Dendritic cell treated with granulocyte-macrophage colony-stimulating factor and Interleukin-4, amounts not matched to agents 40 ng/mL and 50 ng/mL, for 4 days (primary cell): ENCODE results near the gene GTPBP4.
A peak's percentile ranks its signal among the peaks of the same experiment; 100 is the strongest.
"Not testable (repeated sequence)": the region's sequence is repeated elsewhere in the genome, so short reads cannot be mapped to it uniquely, and the experiment has no call there.

ENCODE experiments used
- H3K27ac Mint-ChIP-seq: one replicate; pipeline ENCODE4 v1.8.0; 2022; ENCODE audit warnings: mild to moderate bottlenecking, mixed read lengths
- H3K27me3 Mint-ChIP-seq: one replicate; pipeline ENCODE4 v1.8.0; 2022; ENCODE audit warnings: mild to moderate bottlenecking, mixed read lengths
- H3K36me3 Mint-ChIP-seq: one replicate; pipeline ENCODE4 v1.8.0; 2022; ENCODE audit warnings: low read depth, mixed read lengths
- H3K4me1 Mint-ChIP-seq: one replicate; pipeline ENCODE4 v1.8.0; 2022; ENCODE audit warnings: low read depth, mixed read lengths
- H3K4me3 Mint-ChIP-seq: one replicate; pipeline ENCODE4 v1.8.0; 2022; ENCODE audit warnings: mild to moderate bottlenecking, moderate library complexity, mixed read lengths
- H3K9me3 Mint-ChIP-seq: one replicate; pipeline ENCODE4 v1.8.0; 2022; ENCODE audit warnings: mixed read lengths
- intact Hi-C: fragments of 100-400 bp; cut with micrococcal nuclease; formaldehyde crosslinking; loops from one replicate; pipeline ENCODE4 v1.15.0; 2022

GTPBP4 gene

GRCh38 chr10:1035201-1035600, 47.0 kb downstream of the GTPBP4 start:
- Mint-ChIP-seq H3K9me3 (no peaks in the 10 kb centered on the region), H3K4me3 (no peak overlapping the region), H3K27me3 (no peaks in the 10 kb centered on the region), H3K4me1 (no peaks in the 10 kb centered on the region), H3K36me3 (peaks cover 29% of the 10 kb centered on the region), H3K27ac (no peak overlapping the region)
- intact Hi-C loops: no loop called here

GRCh38 chr10:1036341-1036791, 48.1 kb downstream of the GTPBP4 start:
- no peak overlapping the region for H3K27ac Mint-ChIP-seq
- H3K4me1 Mint-ChIP-seq: no peaks in the 10 kb centered on the region
- no peaks in the 10 kb centered on the region for H3K9me3 Mint-ChIP-seq
- intact Hi-C loops: no loop called here
- H3K27me3 Mint-ChIP-seq: no peaks in the 10 kb centered on the region
- H3K36me3 Mint-ChIP-seq: peaks cover 41% of the 10 kb centered on the region
- no peak overlapping the region for H3K4me3 Mint-ChIP-seq

- no peaks in the 10 kb centered on the region for H3K4me1 Mint-ChIP-seq
- peaks cover 48% of the 10 kb centered on the region for H3K36me3 Mint-ChIP-seq
- H3K4me3 Mint-ChIP-seq: no peak overlapping the region
- no peaks in the 10 kb centered on the region for H3K9me3 Mint-ChIP-seq
- H3K27ac Mint-ChIP-seq: no peak overlapping the region
- intact Hi-C loops: no loop called here
- no peaks in the 10 kb centered on the region for H3K27me3 Mint-ChIP-seq
These were observed 48.9 kb downstream of the GTPBP4 start for GRCh38 chr10:1037098-1037497.

- H3K4me1 Mint-ChIP-seq, H3K4me3 Mint-ChIP-seq: not testable (repeated sequence)
- peaks cover 61% of the 10 kb centered on the region for H3K36me3 Mint-ChIP-seq
These were observed 50.5 kb downstream of the GTPBP4 start for GRCh38 chr10:1038769-1039168.

GRCh38 chr10:1040133-1040532, 51.9 kb downstream of the GTPBP4 start:
- Mint-ChIP-seq H3K4me1 (peaks cover 21% of the 10 kb centered on the region), H3K27ac (no peak overlapping the region), H3K4me3 (no peak overlapping the region), H3K36me3 (peaks cover 65% of the 10 kb centered on the region), H3K9me3 (no peaks in the 10 kb centered on the region), H3K27me3 (no peaks in the 10 kb centered on the region)
- intact Hi-C loops: no loop called here

More at GRCh38 chr10:1038769-1039168, 50.5 kb downstream of the GTPBP4 start:
- H3K27me3 Mint-ChIP-seq, H3K9me3 Mint-ChIP-seq, H3K27ac Mint-ChIP-seq, intact Hi-C loops: not testable (repeated sequence)

GRCh38 chr10:1041514-1041913, 53.3 kb downstream of the GTPBP4 start:
- intact Hi-C loops: no loop called here
- peaks cover 69% of the 10 kb centered on the region for H3K36me3 Mint-ChIP-seq

GRCh38 chr10:1043532-1043995, 55.3 kb downstream of the GTPBP4 start:
- no peaks in the 10 kb centered on the region for H3K27me3 Mint-ChIP-seq
- H3K4me3 Mint-ChIP-seq: peak overlapping the region; percentile 67
- peaks cover 39% of the 10 kb centered on the region for H3K4me1 Mint-ChIP-seq
- intact Hi-C loops: no loop called here
- H3K27ac Mint-ChIP-seq: peak overlapping the region; percentile 89
- H3K9me3 Mint-ChIP-seq: no peaks in the 10 kb centered on the region
- peaks cover 62% of the 10 kb centered on the region for H3K36me3 Mint-ChIP-seq

More at GRCh38 chr10:1041514-1041913, 53.3 kb downstream of the GTPBP4 start:
- Mint-ChIP-seq H3K27ac (no peak overlapping the region), H3K9me3 (no peaks in the 10 kb centered on the region), H3K27me3 (no peaks in the 10 kb centered on the region), H3K4me1 (peaks cover 30% of the 10 kb centered on the region), H3K4me3 (no peak overlapping the region)

GRCh38 chr10:1044146-1044545, 55.9 kb downstream of the GTPBP4 start:
- H3K36me3 Mint-ChIP-seq: peaks cover 66% of the 10 kb centered on the region
- H3K9me3 Mint-ChIP-seq: no peaks in the 10 kb centered on the region
- intact Hi-C loops: no loop called here
- H3K4me3 Mint-ChIP-seq: peak overlapping the region; percentile 67
- H3K27me3 Mint-ChIP-seq: no peaks in the 10 kb centered on the region
- peaks cover 39% of the 10 kb centered on the region for H3K4me1 Mint-ChIP-seq
- H3K27ac Mint-ChIP-seq: peak overlapping the region; percentile 89

- peak overlapping the region; percentile 89 for H3K27ac Mint-ChIP-seq
- H3K4me3 Mint-ChIP-seq: peak overlapping the region; percentile 11
- H3K36me3 Mint-ChIP-seq: peaks cover 72% of the 10 kb centered on the region
- peaks cover 39% of the 10 kb centered on the region for H3K4me1 Mint-ChIP-seq
- intact Hi-C loops: no loop called here
- H3K9me3 Mint-ChIP-seq: no peaks in the 10 kb centered on the region
- H3K27me3 Mint-ChIP-seq: no peaks in the 10 kb centered on the region
These were observed 56.7 kb downstream of the GTPBP4 start for GRCh38 chr10:1044964-1045363.

GRCh38 chr10:1045415-1045814, 57.2 kb downstream of the GTPBP4 start:
- Mint-ChIP-seq H3K36me3 (peaks cover 68% of the 10 kb centered on the region), H3K4me3 (peak overlapping the region; percentile 11), H3K27ac (peak overlapping the region; percentile 89), H3K9me3 (no peaks in the 10 kb centered on the region), H3K27me3 (no peaks in the 10 kb centered on the region), H3K4me1 (peaks cover 40% of the 10 kb centered on the region)
- intact Hi-C loops: no loop called here

- Mint-ChIP-seq H3K36me3 (peaks cover 63% of the 10 kb centered on the region), H3K27me3 (no peaks in the 10 kb centered on the region), H3K27ac (peak overlapping the region; percentile 99), H3K4me3 (peak overlapping the region; percentile 89), H3K4me1 (peaks cover 58% of the 10 kb centered on the region), H3K9me3 (no peaks in the 10 kb centered on the region)
- intact Hi-C loops: loop anchor here (1.0 to 2.0 kb wide), 3 partner anchors 8 to 117 kb away; partner anchors contain the start of genes GTPBP4, LARP4B and WDR37
These were observed 59.7 kb downstream of the GTPBP4 start for GRCh38 chr10:1047937-1048336.

GRCh38 chr10:1048349-1048731, 60.1 kb downstream of the GTPBP4 start:
- intact Hi-C loops: loop anchor here (1.0 to 2.0 kb wide), 3 partner anchors 8 to 118 kb away; partner anchors contain the start of genes GTPBP4, LARP4B and WDR37
- H3K9me3 Mint-ChIP-seq: no peaks in the 10 kb centered on the region
- H3K4me1 Mint-ChIP-seq: peaks cover 58% of the 10 kb centered on the region
- peak overlapping the region; percentile 89 for H3K4me3 Mint-ChIP-seq
- peaks cover 63% of the 10 kb centered on the region for H3K36me3 Mint-ChIP-seq
- no peaks in the 10 kb centered on the region for H3K27me3 Mint-ChIP-seq
- H3K27ac Mint-ChIP-seq: peak overlapping the region; percentile 99

GRCh38 chr10:1048732-1049424, 60.6 kb downstream of the GTPBP4 start, which contains the start of gene IDI1:
IDI1 (minus strand) TSS chr10:1049119; CDS start chr10:1049003, 116 bp downstream.
- peaks cover 66% of the 10 kb centered on the region for H3K36me3 Mint-ChIP-seq
- no peaks in the 10 kb centered on the region for H3K27me3 Mint-ChIP-seq
- H3K9me3 Mint-ChIP-seq: no peaks in the 10 kb centered on the region
- peak within 1 kb of the TSS; percentile 99 for H3K27ac Mint-ChIP-seq
- peak within 1 kb of the TSS; percentile 89 for H3K4me3 Mint-ChIP-seq
- H3K4me1 Mint-ChIP-seq: peaks cover 58% of the 10 kb centered on the region
- intact Hi-C loops: loop anchor here (1.0 to 2.0 kb wide), 3 partner anchors 7 to 118 kb away; partner anchors contain the start of genes GTPBP4, LARP4B and WDR37

- intact Hi-C loops: loop anchor here (2.0 kb wide), 2 partner anchors 61 to 119 kb away; partner anchors contain the start of genes GTPBP4 and LARP4B
These were observed 61.3 kb downstream of the GTPBP4 start for GRCh38 chr10:1049425-1049958.

More at GRCh38 chr10:1049425-1049958, 61.3 kb downstream of the GTPBP4 start:
- peaks cover 56% of the 10 kb centered on the region for H3K4me1 Mint-ChIP-seq
- H3K4me3 Mint-ChIP-seq: peak overlapping the region; percentile 89
- H3K27ac Mint-ChIP-seq: peak overlapping the region; percentile 99
- H3K36me3 Mint-ChIP-seq: peaks cover 72% of the 10 kb centered on the region
- H3K9me3 Mint-ChIP-seq: no peaks in the 10 kb centered on the region
- no peaks in the 10 kb centered on the region for H3K27me3 Mint-ChIP-seq
